DND-41 (cell line): ENCODE data around the gene ALDH1A3.

Source experiments
- ATAC-seq: fragments of 200-7000 bp; cut with Tn5 transposase; 3 replicates; pipeline ENCODE4 v1.9.1; 2021; ENCODE audit warnings: low read depth; ENCODE audit not compliant: insufficient read depth
- DNase-seq: peaks from one replicate; pipeline ENCODE4 v3.0.0-alpha.2; 2020
- H2AFZ ChIP-seq: 2 replicates; pipeline ENCODE4 v1.6.0; 2012; ENCODE audit warnings: low read depth, low read length
- H3K27ac ChIP-seq: 2 replicates; pipeline ENCODE4 v1.5.1; 2012; ENCODE audit warnings: low read length, inconsistent platforms
- H3K27me3 ChIP-seq: fragments of 200-600 bp; sonication (generic); 2 replicates; pipeline ENCODE4 v1.6.0; 2012; ENCODE audit warnings: low read length, mild to moderate bottlenecking, inconsistent platforms; ENCODE audit not compliant: insufficient read depth, poor library complexity
- H3K36me3 ChIP-seq: 2 replicates; pipeline ENCODE4 v1.5.1; 2012; ENCODE audit warnings: low read length, inconsistent platforms; ENCODE audit not compliant: insufficient read depth
- H3K4me1 ChIP-seq: 2 replicates; pipeline ENCODE4 v1.5.1; 2012; ENCODE audit warnings: mild to moderate bottlenecking, low read length; ENCODE audit not compliant: insufficient read depth
- H3K4me2 ChIP-seq: 2 replicates; pipeline ENCODE4 v1.6.0; 2012; ENCODE audit warnings: mild to moderate bottlenecking, moderate library complexity, low read length, inconsistent platforms; ENCODE audit not compliant: insufficient read depth
- H3K4me3 ChIP-seq, 2 experiments: fragments of 200-600 bp in 1 of 2; shearing (Covaris generic) in 1 of 2; 2 replicates each; pipeline ENCODE4 v1.5.1; 2012 to 2016; ENCODE audit warnings: inconsistent platforms in 2 of 2, low read length in 2 of 2, mild to moderate bottlenecking in 2 of 2, low read depth in 1 of 2, moderate library complexity in 1 of 2
- H3K79me2 ChIP-seq: 2 replicates; pipeline ENCODE4 v1.6.0; 2012; ENCODE audit warnings: low read length, inconsistent platforms; ENCODE audit not compliant: insufficient read depth
- H3K9ac ChIP-seq: 2 replicates; pipeline ENCODE4 v1.6.0; 2012; ENCODE audit warnings: low read depth, mild to moderate bottlenecking, inconsistent platforms, low read length, moderate library complexity
- H3K9me3 ChIP-seq: 2 replicates; pipeline ENCODE4 v1.5.1; 2012; ENCODE audit warnings: low read length, moderate library complexity, mild to moderate bottlenecking, inconsistent platforms; ENCODE audit not compliant: insufficient read depth, severe bottlenecking
- H4K20me1 ChIP-seq: 2 replicates; pipeline ENCODE4 v1.6.0; 2012; ENCODE audit warnings: low read length; ENCODE audit not compliant: insufficient read depth
- EZH2 ChIP-seq: IDR thresholded peaks from 3 replicates; pipeline ENCODE4 v1.6.1; 2012; ENCODE audit warnings: borderline replicate concordance, low read depth, mild to moderate bottlenecking, moderate library complexity, low read length, inconsistent platforms; ENCODE audit not compliant: severe bottlenecking
- TF ChIP-seq, protein P1 (sequence below): IDR thresholded peaks from 2 replicates; pipeline ENCODE4 v1.5.1; 2012; ENCODE audit warnings: borderline replicate concordance, low read length, moderate library complexity, mild to moderate bottlenecking; ENCODE audit not compliant: poor library complexity, severe bottlenecking; ENCODE audit errors: extremely low read depth

The ALDH1A3 gene

GRCh38 chr15:100866386-100867330 is 13.0 kb upstream of the ALDH1A3 start:
- ATAC-seq (no peak), DNase-seq (no peak)
- Histone ChIP-seq H3K9me3 (no peaks in the 10 kb centered on the region), H3K27me3 (no peaks in the 10 kb centered on the region), H3K4me2 (no peak overlapping the region), H3K4me3 (no peak overlapping the region), H3K9ac (no peak overlapping the region), H3K36me3 (no peaks in the 10 kb centered on the region), H4K20me1 (no peaks in the 10 kb centered on the region), H3K4me1 (no peaks in the 10 kb centered on the region), H3K27ac (no peak overlapping the region), H2AFZ (no peak overlapping the region), H3K79me2 (no peaks in the 10 kb centered on the region)
- no peak for TF ChIP-seq EZH2
- TF ChIP-seq, protein P1, sequence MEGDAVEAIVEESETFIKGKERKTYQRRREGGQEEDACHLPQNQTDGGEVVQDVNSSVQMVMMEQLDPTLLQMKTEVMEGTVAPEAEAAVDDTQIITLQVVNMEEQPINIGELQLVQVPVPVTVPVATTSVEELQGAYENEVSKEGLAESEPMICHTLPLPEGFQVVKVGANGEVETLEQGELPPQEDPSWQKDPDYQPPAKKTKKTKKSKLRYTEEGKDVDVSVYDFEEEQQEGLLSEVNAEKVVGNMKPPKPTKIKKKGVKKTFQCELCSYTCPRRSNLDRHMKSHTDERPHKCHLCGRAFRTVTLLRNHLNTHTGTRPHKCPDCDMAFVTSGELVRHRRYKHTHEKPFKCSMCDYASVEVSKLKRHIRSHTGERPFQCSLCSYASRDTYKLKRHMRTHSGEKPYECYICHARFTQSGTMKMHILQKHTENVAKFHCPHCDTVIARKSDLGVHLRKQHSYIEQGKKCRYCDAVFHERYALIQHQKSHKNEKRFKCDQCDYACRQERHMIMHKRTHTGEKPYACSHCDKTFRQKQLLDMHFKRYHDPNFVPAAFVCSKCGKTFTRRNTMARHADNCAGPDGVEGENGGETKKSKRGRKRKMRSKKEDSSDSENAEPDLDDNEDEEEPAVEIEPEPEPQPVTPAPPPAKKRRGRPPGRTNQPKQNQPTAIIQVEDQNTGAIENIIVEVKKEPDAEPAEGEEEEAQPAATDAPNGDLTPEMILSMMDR: no peak

GRCh38 chr15:100867433-100867832 is 12.2 kb upstream of the ALDH1A3 start:
- H2AFZ ChIP-seq: no peak overlapping the region
- H3K36me3 ChIP-seq: no peaks in the 10 kb centered on the region
- no peak overlapping the region for H3K9ac ChIP-seq
- H3K27me3 ChIP-seq: no peaks in the 10 kb centered on the region
- no peak for ATAC-seq
- no peaks in the 10 kb centered on the region for H3K9me3 ChIP-seq
- no peaks in the 10 kb centered on the region for H3K79me2 ChIP-seq
- no peak overlapping the region for H3K4me2 ChIP-seq
- H4K20me1 ChIP-seq: no peaks in the 10 kb centered on the region
- no peak overlapping the region for H3K4me3 ChIP-seq
- no peaks in the 10 kb centered on the region for H3K4me1 ChIP-seq
- no peak for TF ChIP-seq EZH2
- TF ChIP-seq, protein P1: no peak
- DNase-seq: no peak
- H3K27ac ChIP-seq: no peak overlapping the region

GRCh38 chr15:100869151-100869999 is 10.3 kb upstream of the ALDH1A3 start:
- H3K4me2 ChIP-seq: no peak overlapping the region
- no peak for DNase-seq
- H3K4me3 ChIP-seq: no peak overlapping the region
- H3K27ac ChIP-seq: no peak overlapping the region
- no peaks in the 10 kb centered on the region for H3K27me3 ChIP-seq
- no peaks in the 10 kb centered on the region for H3K79me2 ChIP-seq
- H3K4me1 ChIP-seq: no peaks in the 10 kb centered on the region
- no peak overlapping the region for H2AFZ ChIP-seq
- TF ChIP-seq, protein P1: peak; percentile 57
- TF ChIP-seq EZH2: no peak
- ATAC-seq: no peak
- no peaks in the 10 kb centered on the region for H4K20me1 ChIP-seq
- H3K9me3 ChIP-seq: no peaks in the 10 kb centered on the region
- H3K36me3 ChIP-seq: no peaks in the 10 kb centered on the region
- no peak overlapping the region for H3K9ac ChIP-seq
